NCI-H526 treated with DMSO at 0.1 percent for 48 hours (cell line): ENCODE data around the gene CNN3.
A peak's percentile ranks its signal among the peaks of the same experiment; 100 is the strongest.

Source experiments
- DNase-seq: peaks from one replicate; lab custom pipeline; 2025; lab: John Stamatoyannopoulos, UW

Gene CNN3

DNA sequence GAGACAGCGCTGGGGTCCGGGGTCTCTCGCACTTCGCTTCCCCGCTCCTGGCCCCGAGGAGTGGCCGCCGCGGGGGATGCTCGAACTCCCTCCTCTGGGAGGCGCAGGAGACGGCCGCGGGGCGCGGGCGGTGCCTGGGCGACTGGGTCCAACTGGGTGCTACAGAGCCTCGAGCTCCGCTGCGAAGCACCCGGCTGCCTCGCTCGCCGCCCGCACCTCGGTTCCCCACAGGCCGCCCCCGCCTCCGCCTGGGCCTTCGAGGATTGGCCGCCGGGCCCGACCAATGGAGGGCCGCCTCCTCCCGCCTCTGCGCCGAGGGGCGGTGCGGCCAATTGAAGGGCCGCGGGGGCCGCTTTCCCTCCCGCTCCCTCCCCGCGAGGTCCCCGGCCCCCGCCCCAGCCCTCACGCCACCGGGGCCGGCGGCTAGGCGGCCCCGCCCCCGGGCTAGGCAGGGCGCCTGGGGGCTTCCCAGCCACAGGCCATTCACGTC, at the start of gene CNN3:
Gene CNN3 (minus strand): TSS at position 196 of the 490 bp plus-strand sequence. CDS start 216 bp downstream, outside the sequence.
- DNase-seq = peak; percentile 88

DNA sequence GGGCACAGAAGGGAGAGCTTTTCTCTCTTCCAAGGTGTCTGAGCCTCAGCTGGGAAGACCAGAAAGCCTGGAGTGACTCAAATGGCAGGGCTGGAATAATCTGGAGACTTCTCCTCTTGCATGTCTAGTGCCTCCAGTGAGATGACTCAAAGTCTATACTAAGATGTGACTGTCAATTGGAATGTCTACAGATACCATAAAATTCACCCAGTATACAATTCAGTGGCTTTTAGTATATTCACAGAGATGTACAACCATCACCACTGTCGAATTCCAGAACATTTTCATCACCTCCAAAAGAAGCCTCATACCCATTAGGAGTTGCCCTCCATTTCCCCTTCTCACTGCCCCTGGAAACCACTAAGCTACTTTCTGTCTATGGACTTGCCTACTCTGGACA, 47.9 kb upstream of the CNN3 start:
- DNase-seq = no peak

GRCh38 chr1:94974241-94974640, 47.3 kb upstream of the CNN3 start:
- no peak for DNase-seq

- DNase-seq = no peak
Observed at GRCh38 chr1:94973309-94973922, 46.5 kb upstream of the CNN3 start.

DNA sequence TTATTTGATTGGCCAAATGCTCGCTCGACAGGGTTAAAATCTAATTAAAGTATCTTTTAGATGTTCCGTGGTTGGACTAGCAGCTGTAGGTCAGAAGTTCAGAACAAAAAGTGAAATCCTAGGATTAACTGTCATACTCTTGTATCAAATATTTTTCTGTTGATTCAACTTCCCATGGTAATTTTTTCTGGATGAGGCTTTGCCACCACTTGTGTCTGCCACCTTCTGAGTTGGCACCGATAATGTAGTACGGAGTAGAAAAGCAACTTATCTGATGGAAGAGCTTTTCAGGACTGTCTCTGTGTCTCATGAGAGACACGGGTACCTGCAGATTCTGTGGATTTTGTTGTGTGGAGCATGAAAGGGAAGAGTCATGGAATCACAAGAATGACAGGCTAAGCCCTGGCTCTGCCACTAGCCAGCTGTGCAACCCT, 44.6 kb upstream of the CNN3 start:
- no peak for DNase-seq

- no peak for DNase-seq
Observed at GRCh38 chr1:94970783-94971182, 43.9 kb upstream of the CNN3 start.

DNA sequence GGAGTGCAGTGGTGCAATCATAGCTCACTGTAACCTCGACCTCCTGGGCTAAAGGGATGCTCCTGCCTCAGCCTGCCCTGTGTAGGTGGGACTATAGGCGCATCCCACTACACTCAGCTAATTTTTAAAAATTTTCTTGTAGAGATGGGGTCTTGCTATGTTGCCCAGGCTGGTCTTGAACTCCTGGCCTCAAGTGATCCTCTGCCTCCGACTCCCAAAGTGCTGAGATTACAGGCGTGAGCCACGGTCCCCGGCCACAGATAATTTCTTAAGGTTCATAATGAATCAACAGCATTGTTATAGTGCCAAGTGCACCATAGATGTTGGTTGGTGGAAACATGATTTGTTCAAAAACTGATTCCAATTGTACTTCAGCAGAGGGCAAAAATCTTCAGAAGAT, 42.2 kb upstream of the CNN3 start:
- no peak for DNase-seq

- DNase-seq = no peak
Observed at GRCh38 chr1:94966033-94966432, 39.1 kb upstream of the CNN3 start.

GRCh38 chr1:94963864-94964263, 37.0 kb upstream of the CNN3 start:
- no peak for DNase-seq

GRCh38 chr1:94962409-94963265, 35.7 kb upstream of the CNN3 start:
- no peak for DNase-seq

DNA sequence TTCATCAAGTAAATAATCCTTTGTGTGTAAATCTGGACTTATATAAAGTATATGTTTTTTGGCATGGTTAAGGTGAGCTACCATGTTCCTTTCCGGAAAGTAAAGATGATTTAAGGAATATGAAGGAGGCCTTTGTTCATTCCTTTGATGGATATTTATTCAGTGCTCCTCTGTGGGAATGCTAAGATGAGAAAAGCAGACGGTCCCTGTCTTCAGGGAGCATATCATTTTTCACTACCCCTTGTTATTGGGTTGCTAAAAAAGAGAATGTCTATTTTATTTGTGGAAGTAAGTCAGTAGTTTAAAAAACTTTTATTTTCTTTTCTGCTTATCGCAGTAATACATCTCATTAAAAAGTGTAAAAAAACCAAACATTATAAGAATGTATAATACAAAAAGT, 35.1 kb upstream of the CNN3 start:
- DNase-seq = no peak

GRCh38 chr1:94961582-94961981, 34.7 kb upstream of the CNN3 start:
- no peak for DNase-seq

DNA sequence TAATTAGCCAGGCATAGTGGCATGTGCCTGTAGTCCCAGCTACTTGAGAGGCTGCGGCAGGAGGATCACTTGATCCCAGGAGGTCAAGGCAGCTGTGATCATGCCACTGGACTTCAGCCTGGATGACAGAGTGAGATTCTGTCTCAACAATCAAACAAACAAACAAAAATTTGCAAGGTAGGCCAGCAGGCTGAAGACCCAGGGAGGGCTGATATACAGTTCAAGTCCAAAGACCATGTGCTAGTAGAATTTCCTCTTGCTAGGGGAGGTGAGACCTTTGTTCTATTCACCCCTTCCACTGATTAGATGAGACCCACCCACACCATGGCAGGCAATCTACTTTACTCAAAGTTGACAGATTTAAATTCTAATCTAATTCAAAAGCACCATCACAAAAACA, 31.2 kb upstream of the CNN3 start:
- DNase-seq = no peak

- no peak for DNase-seq
Observed at GRCh38 chr1:94955767-94956632, 29.1 kb upstream of the CNN3 start.

- no peak for DNase-seq
Observed at GRCh38 chr1:94954263-94955220, 27.6 kb upstream of the CNN3 start.

DNA sequence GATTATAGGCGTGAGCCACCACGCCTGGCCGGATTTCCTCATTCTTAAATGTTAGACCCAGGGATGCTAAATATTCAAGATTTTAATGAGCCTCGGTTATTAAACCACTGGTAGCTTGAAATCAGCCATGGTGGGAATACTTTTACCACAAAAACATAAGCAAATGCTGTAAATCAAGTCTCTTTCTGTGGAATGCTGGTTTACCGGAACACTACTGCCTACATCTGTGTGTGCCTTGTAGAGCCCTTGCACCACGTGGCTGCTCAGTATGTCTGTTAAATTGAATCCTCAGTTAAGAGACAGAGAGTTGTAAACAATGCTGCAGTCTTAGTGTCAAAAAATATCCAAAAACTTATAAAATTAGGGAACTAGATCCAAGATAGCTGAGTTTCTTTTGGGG, 26.8 kb upstream of the CNN3 start:
- DNase-seq = no peak

DNA sequence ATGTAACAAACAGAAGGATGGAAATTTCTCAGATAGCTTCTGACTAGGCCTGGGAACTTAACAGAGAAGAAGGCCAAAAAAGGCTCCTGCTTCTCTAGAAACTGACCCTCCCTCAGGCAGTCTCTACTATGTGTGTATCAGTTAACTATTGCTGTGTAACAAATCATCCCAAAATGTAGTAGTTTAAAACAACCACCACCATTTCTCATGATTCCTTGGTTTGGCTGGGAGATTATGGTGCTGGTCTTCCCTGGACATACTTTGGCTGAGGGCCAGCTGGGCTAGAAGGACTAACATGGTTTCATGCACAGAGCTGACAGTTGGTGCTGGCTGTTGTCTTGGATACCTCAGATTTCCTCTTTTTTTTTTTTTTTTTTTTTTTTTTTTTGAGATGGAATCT, 26.2 kb upstream of the CNN3 start:
- DNase-seq = no peak

- no peak for DNase-seq
Observed at GRCh38 chr1:94952539-94952938, 25.6 kb upstream of the CNN3 start.

GRCh38 chr1:94951509-94952208, 24.7 kb upstream of the CNN3 start:
- no peak for DNase-seq

GRCh38 chr1:94951046-94951445, 24.1 kb upstream of the CNN3 start:
- DNase-seq = no peak
